Measurements from ENCODE around the gene HORMAD2. TPM values are rescaled to one million over a fixed set of nuclear protein-coding genes. Genes with fewer than 3 reads are reported as not detected.

The HORMAD2 gene
- total RNA-seq, 4 donors from 2014 or later, result not detected

- Histone ChIP-seq H3K4me1 (no peaks in the 10 kb centered on the region), H3K36me3 (no peaks in the 10 kb centered on the region), H3K27me3 (peaks cover 0 to 52% (median 0%) of the 10 kb centered on the region in 4 donors), H3K4me3 (no peak overlapping the region), H3K9me3 (no peaks in the 10 kb centered on the region), H3K27ac (replicated peaks in 1 of 4) (no peak overlapping the region)
- no peak for DNase-seq (ENCODE audit: extremely low spot score)
- TF ChIP-seq POLR2A (IDR thresholded peaks at IDR 0.05; ENCODE audit: low read depth) (no peak), POLR2AphosphoS5 (IDR thresholded peaks at IDR 0.05) (no peak), CTCF (IDR thresholded peaks at IDR 0.05) (no peak), EP300 (IDR thresholded peaks at IDR 0.05) (no peak)
- 87% methylated on average over 7 of the region's 7 CpGs for WGBS
- intact Hi-C loops (cut with DNase I), result no loop called here
These were observed 140.2 kb downstream of the HORMAD2 start for GRCh38 chr22:30220338-30221012.

- H3K27me3 ChIP-seq, result peaks cover 0 to 48% (median 0%) of the 10 kb centered on the region in 4 donors
- H3K9me3 ChIP-seq, result no peaks in the 10 kb centered on the region
- H3K36me3 ChIP-seq, result no peaks in the 10 kb centered on the region
- intact Hi-C loops (cut with DNase I), result no loop called here
- 65% methylated on average over 26 of the region's 26 CpGs for WGBS
- no peak overlapping the region for H3K27ac ChIP-seq (replicated peaks in 1 of 4)
- H3K4me1 ChIP-seq, result no peaks in the 10 kb centered on the region
- TF ChIP-seq POLR2AphosphoS5 (IDR thresholded peaks at IDR 0.05) (no peak), POLR2A (IDR thresholded peaks at IDR 0.05; ENCODE audit: low read depth) (no peak), EP300 (IDR thresholded peaks at IDR 0.05) (no peak), CTCF (IDR thresholded peaks at IDR 0.05) (no peak)
- no peak overlapping the region for H3K4me3 ChIP-seq
- DNase-seq (ENCODE audit: extremely low spot score), result no peak
These were observed 141.1 kb downstream of the HORMAD2 start for GRCh38 chr22:30221121-30221992.

- Histone ChIP-seq H3K27me3 (peaks cover 0 to 41% (median 0%) of the 10 kb centered on the region in 4 donors), H3K36me3 (no peaks in the 10 kb centered on the region), H3K9me3 (no peaks in the 10 kb centered on the region), H3K4me1 (no peaks in the 10 kb centered on the region), H3K4me3 (no peak overlapping the region), H3K27ac (replicated peaks in 1 of 4) (no peak overlapping the region)
- TF ChIP-seq POLR2A (IDR thresholded peaks at IDR 0.05; ENCODE audit: low read depth) (no peak), POLR2AphosphoS5 (IDR thresholded peaks at IDR 0.05) (no peak), EP300 (IDR thresholded peaks at IDR 0.05) (no peak), CTCF (IDR thresholded peaks at IDR 0.05) (no peak)
- intact Hi-C loops (cut with DNase I), result no loop called here
- 92% methylated on average over 3 of the region's 4 CpGs for WGBS
- DNase-seq (ENCODE audit: extremely low spot score), result no peak
These were observed 142.1 kb downstream of the HORMAD2 start for GRCh38 chr22:30222321-30222720.

GRCh38 chr22:30223303-30223702 is 143.0 kb downstream of the HORMAD2 start:
- Histone ChIP-seq H3K27me3 (peaks cover 0 to 36% (median 0%) of the 10 kb centered on the region in 4 donors), H3K9me3 (no peaks in the 10 kb centered on the region), H3K27ac (replicated peaks in 1 of 4) (no peak overlapping the region), H3K36me3 (no peaks in the 10 kb centered on the region), H3K4me3 (no peak overlapping the region), H3K4me1 (no peaks in the 10 kb centered on the region)
- DNase-seq (ENCODE audit: extremely low spot score), result no peak
- WGBS, result 71% methylated on average over 15 of the region's 15 CpGs
- intact Hi-C loops (cut with DNase I), result no loop called here
- TF ChIP-seq CTCF (IDR thresholded peaks at IDR 0.05), result no peak
- no peak for TF ChIP-seq EP300 (IDR thresholded peaks at IDR 0.05)
- no peak for TF ChIP-seq POLR2A (IDR thresholded peaks at IDR 0.05; ENCODE audit: low read depth)
- TF ChIP-seq POLR2AphosphoS5 (IDR thresholded peaks at IDR 0.05), result no peak
